ENCODE results near the gene MPPED2. TPM values are rescaled to one million over a fixed set of nuclear protein-coding genes. Genes with fewer than 3 reads are reported as not detected.

The MPPED2 gene
- total RNA-seq, 1 donor from 2014 or later, result 8.9 TPM

DNA sequence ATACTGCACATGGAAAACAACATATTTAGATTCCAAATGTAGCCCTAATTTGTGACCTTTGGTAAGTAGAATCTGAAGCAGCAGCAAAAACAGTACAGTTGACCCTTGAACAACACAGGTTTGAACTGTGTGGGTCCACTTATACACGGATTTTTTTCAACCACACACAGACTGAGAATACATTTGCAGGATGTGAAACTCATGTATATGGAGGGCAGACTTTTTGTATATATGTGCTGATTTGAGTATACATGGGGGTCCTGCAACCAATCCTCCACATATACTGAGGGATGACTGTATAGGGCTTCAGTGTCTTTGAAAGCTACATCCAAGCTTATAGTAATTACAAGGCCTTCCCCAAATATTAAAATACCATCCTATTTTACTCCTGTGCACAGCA lies 120.5 kb downstream of the MPPED2 start:
- ATAC-seq (ENCODE audit: poor library complexity) (no peak), DNase-seq (no peak)
- intact Hi-C loops (cut with DNase I), result no loop called here

DNA sequence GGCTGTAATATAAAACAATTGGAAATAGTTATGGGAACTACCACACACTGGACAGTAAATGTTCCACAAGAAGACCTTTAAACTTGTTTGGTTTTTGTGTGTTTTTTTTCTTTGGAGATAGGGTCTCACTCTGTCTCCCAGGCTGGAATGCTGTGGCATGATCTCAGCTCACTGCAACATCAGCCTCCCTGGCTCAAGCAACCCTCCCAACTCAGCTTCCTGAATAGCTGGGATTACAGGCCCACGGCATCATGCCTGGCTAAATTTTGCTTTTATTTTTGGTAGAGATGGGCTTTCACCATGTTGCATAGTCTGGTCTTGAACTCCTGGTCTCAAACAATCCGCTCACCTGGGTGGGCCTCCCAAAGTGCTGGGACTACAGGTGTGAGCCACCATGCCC lies 121.0 kb downstream of the MPPED2 start:
- intact Hi-C loops (cut with DNase I), result no loop called here
- DNase-seq, result no peak

DNA sequence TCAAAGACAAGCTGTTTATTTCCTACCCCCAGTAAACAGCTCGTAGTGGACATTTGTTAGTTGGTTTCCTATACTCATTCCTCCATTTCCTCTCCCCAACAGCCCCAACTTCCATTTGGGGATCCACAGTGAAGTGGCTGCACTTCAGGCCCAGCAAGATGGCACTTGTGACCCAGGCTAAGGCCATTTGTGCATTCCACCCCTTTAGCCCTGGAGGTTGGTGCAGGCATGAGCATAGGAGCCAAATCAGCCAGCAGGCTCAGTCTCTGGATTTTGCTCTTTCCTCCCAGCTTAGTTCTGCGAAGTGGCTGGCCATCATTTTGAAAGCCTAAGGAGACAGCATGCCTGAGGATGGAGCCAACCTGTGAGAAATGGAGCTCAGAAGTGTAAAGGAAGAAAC lies 122.9 kb downstream of the MPPED2 start:
- ATAC-seq (ENCODE audit: poor library complexity) (no peak), DNase-seq (no peak)
- intact Hi-C loops (cut with DNase I), result no loop called here

More for the DNA sequence above, 121.0 kb downstream of the MPPED2 start:
- ATAC-seq (ENCODE audit: poor library complexity), result no peak

DNA sequence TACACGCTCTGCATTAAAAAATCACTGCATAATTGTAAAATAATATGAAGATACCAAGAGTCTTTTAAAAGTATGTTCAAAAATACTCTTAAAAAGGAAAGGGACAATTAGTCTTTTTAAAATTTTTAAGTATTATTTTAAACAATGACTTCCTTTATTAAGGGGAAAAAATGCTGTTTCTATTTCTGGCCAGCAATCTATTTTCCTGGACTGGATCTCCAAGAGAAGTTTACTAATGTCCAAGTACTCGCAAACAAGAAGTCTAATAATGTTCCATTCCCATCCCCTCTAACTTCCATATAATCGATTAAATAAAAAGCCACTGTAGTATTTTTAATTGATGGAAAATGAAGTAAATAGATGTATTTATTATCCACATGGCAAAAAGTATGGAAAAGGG lies 123.7 kb downstream of the MPPED2 start:
- DNase-seq (no peak), ATAC-seq (ENCODE audit: poor library complexity) (no peak)
- intact Hi-C loops (cut with DNase I), result no loop called here

DNA sequence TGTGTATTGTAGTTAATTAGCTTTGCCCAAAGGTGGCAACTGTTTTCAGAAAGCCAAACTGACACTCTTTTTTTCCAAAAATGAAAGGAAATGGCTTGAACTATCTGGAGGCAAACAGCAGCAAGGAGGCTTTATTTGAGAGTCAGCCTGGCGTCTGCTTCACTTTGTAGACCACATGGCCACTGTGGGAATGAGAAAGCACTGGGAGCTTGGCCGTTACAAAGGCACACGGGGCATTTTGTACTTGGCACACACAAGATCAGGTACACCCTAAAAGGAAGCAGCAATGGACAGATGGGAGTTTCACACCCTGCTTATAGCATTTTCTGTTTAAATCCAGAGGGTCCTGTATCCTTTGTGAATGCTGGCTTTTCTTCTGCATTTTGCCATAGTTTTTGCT lies 126.3 kb downstream of the MPPED2 start:
- peak; percentile 42 for ATAC-seq (ENCODE audit: poor library complexity)
- intact Hi-C loops (cut with DNase I), result no loop called here

DNA sequence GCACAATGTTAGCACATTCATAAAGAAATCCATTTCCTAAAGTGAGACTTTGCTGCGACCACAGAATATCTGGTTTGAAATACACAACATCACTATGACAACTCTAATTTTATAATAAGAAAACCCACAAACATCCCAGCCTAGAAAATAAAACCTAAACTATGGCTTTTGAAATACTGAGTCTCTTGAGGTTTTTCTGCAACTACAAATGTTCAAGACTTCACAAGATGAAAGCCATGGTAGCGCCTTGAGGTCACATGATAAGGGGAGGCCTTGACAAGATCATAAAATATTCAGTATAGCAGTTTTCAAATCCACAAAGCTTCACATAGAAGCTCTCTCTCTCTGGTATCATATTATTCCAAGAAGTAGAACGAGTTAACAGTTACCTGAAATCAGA lies 126.8 kb downstream of the MPPED2 start:
- ATAC-seq (ENCODE audit: poor library complexity) (no peak), DNase-seq (no peak)
- intact Hi-C loops (cut with DNase I), result no loop called here

More for the DNA sequence above, 126.3 kb downstream of the MPPED2 start:
- no peak for DNase-seq

DNA sequence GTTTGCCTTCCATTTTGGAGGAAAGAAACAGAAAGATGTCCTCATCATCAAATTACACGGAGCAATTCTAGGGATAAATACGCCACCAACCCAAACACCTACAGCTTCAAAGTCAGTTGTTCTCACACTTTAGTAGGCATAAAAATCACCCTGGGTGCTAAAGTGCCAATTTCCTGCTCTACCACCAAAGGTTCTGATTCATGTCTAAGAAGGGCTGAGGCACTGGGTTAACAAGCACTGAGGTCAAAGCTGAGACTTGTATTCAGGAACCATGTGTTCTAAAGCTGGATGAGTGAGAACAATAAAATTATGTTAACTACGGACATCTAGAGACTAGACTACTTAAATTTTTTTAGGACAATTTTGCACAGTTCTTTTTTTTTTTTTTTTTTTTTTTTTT lies 127.6 kb downstream of the MPPED2 start:
- no peak for ATAC-seq (ENCODE audit: poor library complexity)
- intact Hi-C loops (cut with DNase I), result no loop called here

DNA sequence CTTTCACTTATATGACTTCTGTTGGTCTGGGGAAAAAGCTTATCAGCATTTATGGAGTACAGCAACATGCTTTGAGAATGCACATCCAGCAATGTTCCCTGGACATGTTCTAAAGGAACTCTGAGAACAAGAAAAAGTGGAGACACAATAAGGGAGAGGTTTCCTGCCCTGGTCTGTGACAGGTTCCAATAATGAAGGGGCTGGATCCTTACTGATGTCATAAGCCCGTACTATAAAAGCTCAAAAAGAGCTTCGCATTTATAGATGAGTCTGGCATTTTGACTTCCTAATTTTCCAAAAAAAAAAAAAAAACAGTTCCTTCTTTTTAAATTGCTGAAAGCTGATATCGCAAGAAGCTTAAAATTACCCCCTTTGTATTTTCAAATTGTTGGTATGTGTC lies 129.1 kb downstream of the MPPED2 start:
- intact Hi-C loops (cut with DNase I), result no loop called here
- ATAC-seq (ENCODE audit: poor library complexity) (peak; percentile 46), DNase-seq (no peak)

More for the DNA sequence above, 127.6 kb downstream of the MPPED2 start:
- DNase-seq, result no peak

DNA sequence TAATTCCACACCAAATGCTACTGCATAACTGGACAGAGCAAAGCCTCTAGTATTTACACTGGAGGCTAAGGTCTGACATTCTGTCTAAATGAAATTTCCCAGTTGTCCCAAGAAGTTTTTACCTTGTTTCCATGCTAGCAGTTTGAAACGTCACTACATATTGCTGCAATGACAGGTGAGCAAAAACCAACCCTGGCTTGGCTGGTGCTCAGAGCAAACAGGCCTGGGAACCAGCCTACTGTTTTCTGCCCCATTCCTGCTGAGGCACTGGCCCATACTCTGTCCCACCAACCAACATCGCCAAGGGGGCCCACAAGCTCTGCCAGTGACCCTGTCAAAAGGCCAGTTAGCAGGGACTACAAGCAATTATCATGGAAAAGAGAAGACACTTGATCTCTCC lies 131.1 kb downstream of the MPPED2 start:
- intact Hi-C loops (cut with DNase I), result no loop called here
- ATAC-seq (ENCODE audit: poor library complexity) (no peak), DNase-seq (no peak)

DNA sequence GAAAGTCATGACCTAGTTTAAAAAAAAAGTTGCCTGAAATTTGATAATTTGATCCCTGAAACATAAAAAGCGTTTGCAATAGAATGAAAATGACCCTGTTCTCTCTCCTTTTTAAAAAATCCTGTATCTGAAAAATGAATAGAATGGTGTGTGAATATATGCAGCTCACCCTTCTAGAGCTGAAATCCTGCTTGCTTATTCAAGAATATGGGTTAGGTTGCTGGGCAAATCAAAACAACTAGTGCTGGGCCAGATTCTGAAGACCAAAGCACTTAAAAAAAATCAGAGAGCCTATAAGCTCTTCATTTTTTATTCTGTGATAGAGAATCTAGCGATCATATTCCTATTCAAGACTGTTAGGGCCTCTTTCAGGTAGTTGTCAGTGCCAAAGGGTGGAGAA lies 131.6 kb downstream of the MPPED2 start:
- no peak for ATAC-seq (ENCODE audit: poor library complexity)
- intact Hi-C loops (cut with DNase I), result no loop called here

DNA sequence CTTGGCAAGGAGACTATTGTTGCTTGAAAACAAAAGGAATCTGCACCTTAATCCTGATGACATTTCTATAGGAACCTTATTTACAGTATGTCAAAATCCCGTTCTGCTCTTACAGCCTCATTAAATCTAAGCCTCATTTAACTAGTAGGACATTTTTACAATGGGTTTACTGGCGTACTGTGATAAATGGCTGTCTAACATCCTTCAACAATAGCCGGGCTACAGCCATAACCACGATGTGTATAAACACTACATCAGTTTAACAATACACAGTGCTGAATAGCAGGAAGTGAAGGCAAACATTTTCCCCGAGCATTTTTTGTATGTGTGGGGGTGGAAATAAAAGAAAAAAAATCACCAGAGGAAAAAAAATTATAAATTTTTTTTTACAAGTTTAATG lies 132.0 kb downstream of the MPPED2 start:
- intact Hi-C loops (cut with DNase I), result no loop called here
- DNase-seq (no peak), ATAC-seq (ENCODE audit: poor library complexity) (no peak)

More for the DNA sequence above, 131.6 kb downstream of the MPPED2 start:
- DNase-seq, result no peak

DNA sequence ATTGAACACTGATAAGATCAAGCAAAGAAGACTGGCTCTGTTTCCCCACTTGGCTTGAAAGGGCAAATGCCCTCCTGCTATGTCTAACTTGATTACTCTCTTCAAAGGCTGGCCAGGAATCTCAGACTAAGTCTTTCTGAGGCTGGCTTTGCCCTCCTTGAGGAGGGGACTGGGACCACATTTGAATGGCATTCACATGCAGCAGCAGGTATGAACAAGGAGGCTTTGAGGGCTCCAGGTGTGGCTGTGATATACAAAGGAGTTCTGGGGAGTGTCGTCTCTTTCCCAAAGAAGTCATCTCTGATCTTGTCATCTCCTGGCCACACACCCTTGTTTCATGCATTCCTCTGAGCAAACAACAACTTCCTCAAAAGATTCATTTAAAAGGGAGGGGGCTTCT lies 132.4 kb downstream of the MPPED2 start:
- intact Hi-C loops (cut with DNase I), result no loop called here
- ATAC-seq (ENCODE audit: poor library complexity) (no peak), DNase-seq (no peak)

DNA sequence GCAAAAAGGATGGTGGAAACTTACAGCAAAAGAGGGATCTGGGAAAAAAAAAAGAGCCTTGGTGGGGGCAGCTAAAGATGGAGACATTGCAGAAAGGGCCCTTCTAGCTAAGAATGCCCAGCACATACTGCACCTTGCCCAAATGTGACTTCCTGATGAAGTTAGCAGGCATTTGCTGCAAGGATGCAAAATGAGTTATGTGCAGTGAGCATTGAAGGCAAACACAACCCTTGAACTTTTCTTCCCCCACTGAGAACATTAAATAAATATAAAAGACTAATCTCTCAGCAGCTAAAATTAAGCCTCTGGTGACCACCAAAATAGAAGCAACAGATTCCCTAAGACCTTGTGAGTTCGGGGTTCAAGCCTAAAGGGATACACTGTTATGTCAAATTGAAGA lies 133.3 kb downstream of the MPPED2 start:
- ATAC-seq (ENCODE audit: poor library complexity), result no peak
- no peak for DNase-seq
- intact Hi-C loops (cut with DNase I), result no loop called here

DNA sequence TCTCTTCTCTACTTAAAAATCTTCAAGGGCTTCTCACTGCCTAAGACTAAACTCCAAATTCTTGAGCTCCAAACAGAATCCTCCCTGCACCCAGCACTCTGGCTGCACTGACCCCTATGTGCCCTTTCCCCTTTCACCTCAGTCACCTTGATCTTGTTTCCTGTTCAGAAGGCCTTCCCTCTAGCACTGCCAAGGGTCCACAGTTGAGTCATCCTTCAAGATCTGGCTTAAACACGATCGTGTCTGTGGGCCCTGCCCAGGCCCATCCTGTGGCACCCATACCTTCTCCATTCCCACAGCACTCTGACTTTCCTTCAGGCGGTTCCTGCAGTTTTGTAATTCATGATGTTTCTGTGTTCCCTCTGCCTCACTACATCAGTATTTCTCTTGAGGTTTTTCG lies 134.0 kb downstream of the MPPED2 start:
- intact Hi-C loops (cut with DNase I), result no loop called here

DNA sequence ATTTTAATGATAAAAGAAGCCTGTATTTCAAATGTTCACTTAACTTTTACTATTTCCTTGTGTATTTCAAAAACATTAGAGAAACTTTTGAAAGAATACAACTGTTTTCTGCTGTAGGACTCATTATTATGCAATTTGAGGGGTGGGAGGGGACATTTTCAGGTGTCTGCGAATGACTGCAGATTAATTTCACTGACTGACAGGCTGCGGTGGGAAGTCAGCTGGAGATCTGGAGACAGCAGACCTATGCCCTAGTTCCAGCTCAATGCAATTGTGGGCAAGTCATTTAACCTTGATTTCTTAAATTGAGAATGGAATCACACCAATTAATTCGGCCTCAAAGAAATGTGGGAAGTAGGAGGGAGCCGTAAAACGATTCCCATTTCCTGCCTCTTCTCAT lies 134.5 kb downstream of the MPPED2 start:
- ATAC-seq (ENCODE audit: poor library complexity), result peak; percentile 45
- intact Hi-C loops (cut with DNase I), result no loop called here
- DNase-seq, result no peak

More for the DNA sequence above, 134.0 kb downstream of the MPPED2 start:
- no peak for DNase-seq
- ATAC-seq (ENCODE audit: poor library complexity), result no peak

DNA sequence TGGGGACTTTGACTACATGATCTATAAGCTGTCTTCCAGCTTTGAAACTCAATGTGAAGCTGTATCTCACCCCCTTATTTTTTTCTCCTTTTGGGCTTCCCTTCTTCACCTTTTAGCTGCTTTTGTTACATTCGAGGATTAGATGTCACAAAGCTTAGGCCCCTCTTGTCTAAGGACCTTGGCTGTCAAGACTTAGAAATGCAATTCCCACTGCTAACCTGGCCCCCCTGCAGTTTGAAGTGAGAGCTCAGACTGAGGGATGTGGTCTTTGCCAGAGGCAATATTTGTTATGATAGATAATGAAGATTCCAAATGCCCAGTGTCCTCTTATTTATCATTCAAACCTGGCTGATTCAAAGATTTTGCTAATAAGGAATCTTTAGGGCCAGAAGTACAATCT lies 135.0 kb downstream of the MPPED2 start:
- ATAC-seq (ENCODE audit: poor library complexity) (no peak), DNase-seq (no peak)
- intact Hi-C loops (cut with DNase I), result no loop called here

DNA sequence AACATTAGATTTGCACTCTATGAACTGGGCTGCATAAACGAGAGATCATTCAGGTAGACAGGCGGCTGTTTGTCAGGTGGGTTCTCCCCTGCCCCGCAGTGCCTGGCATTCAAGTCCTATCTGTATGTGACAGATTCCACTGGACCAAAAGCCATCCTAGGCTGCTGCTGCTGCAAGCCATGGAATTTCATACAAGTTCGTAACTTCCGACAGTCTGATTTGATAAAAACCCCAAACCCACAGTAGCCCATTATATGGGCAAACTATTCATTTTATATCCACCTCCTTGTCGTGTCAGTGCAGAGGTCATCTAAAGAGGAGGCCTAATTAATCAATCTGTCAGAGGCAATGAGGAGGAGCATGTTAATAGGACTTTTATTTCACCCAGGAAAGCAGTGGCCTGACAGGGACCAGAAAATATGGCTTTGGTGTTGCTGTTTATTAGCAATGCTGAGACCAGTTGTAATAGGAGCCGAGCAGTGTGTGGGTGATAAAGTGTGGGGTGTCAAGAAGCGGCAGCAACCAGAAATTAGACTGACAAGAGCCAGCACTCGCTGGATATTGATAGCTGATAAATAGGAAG lies 139.0 kb downstream of the MPPED2 start:
- ATAC-seq (ENCODE audit: poor library complexity) (no peak), DNase-seq (no peak)
- intact Hi-C loops (cut with DNase I), result no loop called here

DNA sequence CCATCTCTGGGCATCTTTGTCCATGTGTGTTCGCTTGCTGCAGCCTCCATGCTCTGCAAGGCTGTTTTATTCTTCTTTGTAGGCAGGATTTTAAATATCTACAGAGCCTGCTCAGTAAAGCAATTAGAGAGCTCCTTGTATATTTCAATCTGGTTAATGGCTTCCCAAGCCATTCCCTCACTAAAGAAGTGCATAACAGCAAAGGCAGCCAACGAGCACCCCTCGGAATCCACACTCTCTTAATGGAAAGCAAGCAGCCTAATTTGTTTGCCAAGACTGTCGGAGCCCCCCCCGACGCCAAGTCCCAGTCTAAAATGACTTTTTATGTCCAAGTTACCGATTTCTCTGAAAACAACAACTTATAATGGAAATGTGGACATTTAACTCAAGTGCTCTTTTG lies 139.6 kb downstream of the MPPED2 start:
- ATAC-seq (ENCODE audit: poor library complexity) (no peak), DNase-seq (no peak)
- intact Hi-C loops (cut with DNase I), result no loop called here

DNA sequence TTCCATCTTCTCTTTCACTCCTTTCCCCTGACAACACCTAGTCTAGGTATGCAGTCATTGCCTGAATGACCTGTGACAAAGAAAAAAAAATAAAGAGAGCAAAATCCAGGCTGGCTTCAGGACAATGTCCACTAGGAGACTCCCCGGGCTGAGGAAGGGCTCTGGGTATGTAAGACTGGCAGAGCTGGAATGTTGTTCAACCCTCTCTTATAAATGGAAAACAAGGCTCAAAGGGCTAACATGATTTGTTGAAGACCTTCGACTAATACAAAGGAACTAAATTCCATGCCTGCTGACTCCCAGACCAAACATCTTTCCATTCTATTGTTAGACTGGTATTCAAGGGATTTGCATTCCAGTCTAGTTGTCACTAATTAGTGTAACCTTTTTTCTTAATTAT lies 141.1 kb downstream of the MPPED2 start:
- intact Hi-C loops (cut with DNase I), result no loop called here
- ATAC-seq (ENCODE audit: poor library complexity) (no peak), DNase-seq (no peak)

DNA sequence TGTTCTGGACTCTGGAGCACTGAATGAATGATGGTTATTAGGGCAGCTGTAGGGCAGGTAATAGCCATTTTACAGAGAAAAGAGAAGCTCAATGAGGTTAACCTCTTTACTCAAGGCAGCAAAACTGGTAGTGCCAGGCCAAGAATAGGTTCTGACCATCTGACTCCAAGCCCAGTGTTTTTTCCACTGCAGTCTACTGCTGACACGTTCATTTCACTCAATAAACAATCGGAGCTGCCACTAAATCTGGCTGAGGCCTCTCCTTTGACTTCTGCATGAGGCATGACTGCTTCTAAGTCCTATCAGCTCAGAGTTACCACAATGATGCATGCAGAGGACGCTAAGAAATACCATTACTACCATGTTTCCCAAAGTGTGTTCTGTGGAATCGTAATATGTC lies 145.6 kb downstream of the MPPED2 start:
- intact Hi-C loops (cut with DNase I), result no loop called here
- peak; percentile 81 for ATAC-seq (ENCODE audit: poor library complexity)

DNA sequence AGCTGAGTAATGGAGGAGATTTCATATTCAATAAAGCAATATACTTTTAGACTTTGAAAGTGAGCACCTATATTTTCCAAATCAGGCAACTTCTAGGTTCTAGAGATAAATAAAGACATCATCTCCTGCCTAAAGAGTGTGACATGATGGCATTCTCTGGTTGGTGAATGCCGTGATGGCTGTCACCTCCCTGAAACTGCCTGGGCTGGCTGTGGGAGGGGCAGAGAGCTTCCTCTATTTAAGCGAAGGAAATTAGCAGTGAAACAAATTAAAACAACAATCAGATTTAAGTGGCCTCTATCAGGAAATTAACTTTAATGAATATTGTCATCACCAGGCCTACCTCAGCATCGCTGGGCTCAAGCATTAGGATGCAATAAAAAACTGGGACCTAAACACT lies 149.4 kb downstream of the MPPED2 start:
- DNase-seq (no peak), ATAC-seq (ENCODE audit: poor library complexity) (no peak)
- intact Hi-C loops (cut with DNase I), result no loop called here

More for the DNA sequence above, 145.6 kb downstream of the MPPED2 start:
- DNase-seq, result no peak

Data from Right ventricle myocardium superior (tissue), 1 donor.